Measurements from ENCODE around the gene NR1H3.

The NR1H3 gene

DNA sequence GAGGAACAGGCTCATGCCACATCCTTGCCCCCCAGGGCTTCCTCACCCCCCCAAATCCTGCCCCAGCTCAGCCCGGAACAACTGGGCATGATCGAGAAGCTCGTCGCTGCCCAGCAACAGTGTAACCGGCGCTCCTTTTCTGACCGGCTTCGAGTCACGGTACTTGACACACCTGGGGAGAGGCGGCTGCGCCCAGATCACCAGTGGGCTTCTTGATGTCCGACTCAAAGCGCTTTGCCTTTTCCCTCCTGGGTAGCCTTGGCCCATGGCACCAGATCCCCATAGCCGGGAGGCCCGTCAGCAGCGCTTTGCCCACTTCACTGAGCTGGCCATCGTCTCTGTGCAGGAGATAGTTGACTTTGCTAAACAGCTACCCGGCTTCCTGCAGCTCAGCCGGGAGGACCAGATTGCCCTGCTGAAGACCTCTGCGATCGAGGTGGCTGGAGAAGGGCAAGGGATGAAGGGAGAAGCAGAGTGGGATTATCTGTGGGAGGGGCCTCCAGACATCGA, 3.5 kb downstream of the NR1H3 start:
- Histone ChIP-seq H3K4me3 (replicated peaks; ENCODE audit: insufficient read depth, low read length) (no peak overlapping the region), H3K27me3 (ENCODE audit: insufficient read depth, poor library complexity, severe bottlenecking) (no peaks in the 10 kb centered on the region), H3K27ac (replicated peaks) (no peak overlapping the region)
- TF ChIP-seq, protein P1, sequence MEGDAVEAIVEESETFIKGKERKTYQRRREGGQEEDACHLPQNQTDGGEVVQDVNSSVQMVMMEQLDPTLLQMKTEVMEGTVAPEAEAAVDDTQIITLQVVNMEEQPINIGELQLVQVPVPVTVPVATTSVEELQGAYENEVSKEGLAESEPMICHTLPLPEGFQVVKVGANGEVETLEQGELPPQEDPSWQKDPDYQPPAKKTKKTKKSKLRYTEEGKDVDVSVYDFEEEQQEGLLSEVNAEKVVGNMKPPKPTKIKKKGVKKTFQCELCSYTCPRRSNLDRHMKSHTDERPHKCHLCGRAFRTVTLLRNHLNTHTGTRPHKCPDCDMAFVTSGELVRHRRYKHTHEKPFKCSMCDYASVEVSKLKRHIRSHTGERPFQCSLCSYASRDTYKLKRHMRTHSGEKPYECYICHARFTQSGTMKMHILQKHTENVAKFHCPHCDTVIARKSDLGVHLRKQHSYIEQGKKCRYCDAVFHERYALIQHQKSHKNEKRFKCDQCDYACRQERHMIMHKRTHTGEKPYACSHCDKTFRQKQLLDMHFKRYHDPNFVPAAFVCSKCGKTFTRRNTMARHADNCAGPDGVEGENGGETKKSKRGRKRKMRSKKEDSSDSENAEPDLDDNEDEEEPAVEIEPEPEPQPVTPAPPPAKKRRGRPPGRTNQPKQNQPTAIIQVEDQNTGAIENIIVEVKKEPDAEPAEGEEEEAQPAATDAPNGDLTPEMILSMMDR (IDR thresholded peaks at IDR 0.05; ENCODE audit: insufficient read depth, low read length), result no peak
- no peak for TF ChIP-seq POLR2AphosphoS5 (IDR thresholded peaks at IDR 0.05; ENCODE audit: low read depth)
- no peak for TF ChIP-seq GABPA (IDR thresholded peaks at IDR 0.05; ENCODE audit: low read depth)
- TF ChIP-seq SPI1 (IDR thresholded peaks at IDR 0.05; ENCODE audit: borderline replicate concordance, low read depth), result no peak
- TF ChIP-seq, protein P2, sequence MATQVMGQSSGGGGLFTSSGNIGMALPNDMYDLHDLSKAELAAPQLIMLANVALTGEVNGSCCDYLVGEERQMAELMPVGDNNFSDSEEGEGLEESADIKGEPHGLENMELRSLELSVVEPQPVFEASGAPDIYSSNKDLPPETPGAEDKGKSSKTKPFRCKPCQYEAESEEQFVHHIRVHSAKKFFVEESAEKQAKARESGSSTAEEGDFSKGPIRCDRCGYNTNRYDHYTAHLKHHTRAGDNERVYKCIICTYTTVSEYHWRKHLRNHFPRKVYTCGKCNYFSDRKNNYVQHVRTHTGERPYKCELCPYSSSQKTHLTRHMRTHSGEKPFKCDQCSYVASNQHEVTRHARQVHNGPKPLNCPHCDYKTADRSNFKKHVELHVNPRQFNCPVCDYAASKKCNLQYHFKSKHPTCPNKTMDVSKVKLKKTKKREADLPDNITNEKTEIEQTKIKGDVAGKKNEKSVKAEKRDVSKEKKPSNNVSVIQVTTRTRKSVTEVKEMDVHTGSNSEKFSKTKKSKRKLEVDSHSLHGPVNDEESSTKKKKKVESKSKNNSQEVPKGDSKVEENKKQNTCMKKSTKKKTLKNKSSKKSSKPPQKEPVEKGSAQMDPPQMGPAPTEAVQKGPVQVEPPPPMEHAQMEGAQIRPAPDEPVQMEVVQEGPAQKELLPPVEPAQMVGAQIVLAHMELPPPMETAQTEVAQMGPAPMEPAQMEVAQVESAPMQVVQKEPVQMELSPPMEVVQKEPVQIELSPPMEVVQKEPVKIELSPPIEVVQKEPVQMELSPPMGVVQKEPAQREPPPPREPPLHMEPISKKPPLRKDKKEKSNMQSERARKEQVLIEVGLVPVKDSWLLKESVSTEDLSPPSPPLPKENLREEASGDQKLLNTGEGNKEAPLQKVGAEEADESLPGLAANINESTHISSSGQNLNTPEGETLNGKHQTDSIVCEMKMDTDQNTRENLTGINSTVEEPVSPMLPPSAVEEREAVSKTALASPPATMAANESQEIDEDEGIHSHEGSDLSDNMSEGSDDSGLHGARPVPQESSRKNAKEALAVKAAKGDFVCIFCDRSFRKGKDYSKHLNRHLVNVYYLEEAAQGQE (IDR thresholded peaks at IDR 0.05; ENCODE audit: insufficient replicate concordance, low read depth), result no peak
- DNase-seq (ENCODE audit: low read depth in 1 of 2, low spot score in 1 of 2), result no peak

DNA sequence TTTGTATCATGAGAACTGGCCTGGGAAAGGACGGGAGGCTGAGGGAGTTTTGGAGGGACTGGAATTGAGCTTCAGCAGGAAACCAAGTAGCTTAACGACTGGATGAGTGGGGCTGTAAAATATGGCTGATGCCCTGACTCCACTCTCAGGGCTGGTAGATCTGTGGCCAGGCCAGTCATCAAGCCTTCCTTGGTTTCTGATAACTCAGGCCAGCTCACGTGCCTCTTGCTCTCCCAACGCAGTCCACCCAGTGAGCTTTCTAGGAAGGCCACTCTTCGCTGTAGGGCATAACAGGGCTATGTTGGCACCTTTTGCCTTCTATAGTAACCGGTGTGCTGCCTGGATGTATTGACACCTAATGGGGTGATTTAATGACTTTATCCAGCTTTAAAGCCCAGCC, 6.3 kb downstream of the NR1H3 start:
- Histone ChIP-seq H3K27ac (replicated peaks) (no peak overlapping the region), H3K27me3 (ENCODE audit: insufficient read depth, poor library complexity, severe bottlenecking) (no peaks in the 10 kb centered on the region), H3K4me3 (replicated peaks; ENCODE audit: insufficient read depth, low read length) (no peak overlapping the region)
- no peak for DNase-seq (ENCODE audit: low read depth in 1 of 2, low spot score in 1 of 2)
- TF ChIP-seq, protein P2 (IDR thresholded peaks at IDR 0.05; ENCODE audit: insufficient replicate concordance, low read depth), result no peak
- TF ChIP-seq SPI1 (IDR thresholded peaks at IDR 0.05; ENCODE audit: borderline replicate concordance, low read depth), result no peak
- TF ChIP-seq POLR2AphosphoS5 (IDR thresholded peaks at IDR 0.05; ENCODE audit: low read depth), result no peak
- no peak for TF ChIP-seq GABPA (IDR thresholded peaks at IDR 0.05; ENCODE audit: low read depth)
- TF ChIP-seq, protein P1 (IDR thresholded peaks at IDR 0.05; ENCODE audit: insufficient read depth, low read length), result no peak

DNA sequence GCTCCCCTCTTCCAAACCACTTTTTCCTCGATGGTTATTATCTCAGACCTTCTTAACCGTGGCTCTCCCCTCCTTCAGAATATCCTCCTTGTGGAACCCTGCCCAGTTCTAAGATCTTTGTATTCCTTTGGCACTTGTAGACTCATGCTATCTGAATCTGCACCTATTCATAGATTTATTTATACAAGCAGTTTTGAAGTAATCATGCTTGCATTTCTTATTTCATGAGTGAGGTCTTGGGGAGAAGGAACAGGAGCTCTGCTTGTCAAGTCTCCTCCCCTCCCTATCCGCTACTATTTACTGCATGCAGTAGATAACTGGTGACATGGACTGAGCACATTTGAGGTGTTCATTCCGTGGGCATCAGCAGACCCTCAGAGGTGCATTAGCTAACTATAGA, 6.7 kb downstream of the NR1H3 start:
- Histone ChIP-seq H3K27ac (replicated peaks) (no peak overlapping the region), H3K27me3 (ENCODE audit: insufficient read depth, poor library complexity, severe bottlenecking) (no peaks in the 10 kb centered on the region), H3K4me3 (replicated peaks; ENCODE audit: insufficient read depth, low read length) (no peak overlapping the region)
- no peak for DNase-seq (ENCODE audit: low read depth in 1 of 2, low spot score in 1 of 2)
- TF ChIP-seq GABPA (IDR thresholded peaks at IDR 0.05; ENCODE audit: low read depth), result no peak
- TF ChIP-seq SPI1 (IDR thresholded peaks at IDR 0.05; ENCODE audit: borderline replicate concordance, low read depth), result no peak
- TF ChIP-seq, protein P2 (IDR thresholded peaks at IDR 0.05; ENCODE audit: insufficient replicate concordance, low read depth), result no peak
- TF ChIP-seq, protein P1 (IDR thresholded peaks at IDR 0.05; ENCODE audit: insufficient read depth, low read length), result no peak
- TF ChIP-seq POLR2AphosphoS5 (IDR thresholded peaks at IDR 0.05; ENCODE audit: low read depth), result no peak

All from HL-60 (cell line).